Duodenal mucosa (tissue), 2 donors: ENCODE measurements around the gene EPO.
"Not testable (repeated sequence)": the region's sequence is repeated elsewhere in the genome, so short reads cannot be mapped to it uniquely, and the experiment has no call there.

Experiments
- H3K27ac ChIP-seq: one replicate; pipeline ENCODE4 v1.7.0; 2013; ENCODE audit warnings: low read depth, low read length
- H3K27me3 ChIP-seq, 2 donors: one replicate each; pipeline ENCODE4 v1.7.0; 2013; ENCODE audit warnings: low read length in 2 of 2, control low read depth in 1 of 2; ENCODE audit not compliant: insufficient read depth in 2 of 2, control insufficient read depth in 1 of 2
- H3K36me3 ChIP-seq, 2 donors: one replicate each; pipeline ENCODE4 v1.7.0; 2013; ENCODE audit warnings: low read length in 2 of 2, control low read depth in 1 of 2; ENCODE audit not compliant: insufficient read depth in 2 of 2, control insufficient read depth in 1 of 2
- H3K4me1 ChIP-seq, 2 donors: one replicate each; pipeline ENCODE4 v1.7.0; 2013; ENCODE audit warnings: low read length in 2 of 2, control low read depth in 1 of 2; ENCODE audit not compliant: insufficient read depth in 2 of 2, control insufficient read depth in 1 of 2
- H3K4me3 ChIP-seq, 2 donors: one replicate each; pipeline ENCODE4 v1.7.0; 2013; ENCODE audit warnings: low read length in 2 of 2, low read depth in 1 of 2
- H3K9ac ChIP-seq, 2 donors: one replicate each; pipeline ENCODE4 v1.7.0; 2013; ENCODE audit warnings: low read length in 2 of 2, low read depth in 1 of 2
- H3K9me3 ChIP-seq, 2 donors: one replicate each; pipeline ENCODE4 v1.7.0; 2013; ENCODE audit warnings: low read length in 2 of 2, control low read depth in 1 of 2; ENCODE audit not compliant: control insufficient read depth in 1 of 2

EPO gene

DNA sequence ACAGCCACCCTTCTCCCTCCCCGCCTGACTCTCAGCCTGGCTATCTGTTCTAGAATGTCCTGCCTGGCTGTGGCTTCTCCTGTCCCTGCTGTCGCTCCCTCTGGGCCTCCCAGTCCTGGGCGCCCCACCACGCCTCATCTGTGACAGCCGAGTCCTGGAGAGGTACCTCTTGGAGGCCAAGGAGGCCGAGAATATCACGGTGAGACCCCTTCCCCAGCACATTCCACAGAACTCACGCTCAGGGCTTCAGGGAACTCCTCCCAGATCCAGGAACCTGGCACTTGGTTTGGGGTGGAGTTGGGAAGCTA, 1.2 kb downstream of the EPO start:
- no peaks in the 10 kb centered on the region for H3K4me1 ChIP-seq
- H3K27me3 ChIP-seq, result peaks cover 23 to 27% of the 10 kb centered on the region in 2 donors
- no peak overlapping the region for H3K9ac ChIP-seq
- no peaks in the 10 kb centered on the region for H3K36me3 ChIP-seq
- no peaks in the 10 kb centered on the region for H3K9me3 ChIP-seq
- no peak overlapping the region for H3K27ac ChIP-seq
- H3K4me3 ChIP-seq, result no peak overlapping the region

- H3K4me1 ChIP-seq, result no peaks in the 10 kb centered on the region
- H3K36me3 ChIP-seq, result no peaks in the 10 kb centered on the region
- no peaks in the 10 kb centered on the region for H3K9me3 ChIP-seq
- peaks cover 23 to 31% of the 10 kb centered on the region in 2 donors for H3K27me3 ChIP-seq
- no peak overlapping the region for H3K4me3 ChIP-seq
- H3K27ac ChIP-seq, result no peak overlapping the region
- H3K9ac ChIP-seq, result no peak overlapping the region
Measured at GRCh38 chr7:100722480-100723212, 2.4 kb downstream of the EPO start.

- Histone ChIP-seq H3K36me3 (no peaks in the 10 kb centered on the region), H3K9me3 (no peaks in the 10 kb centered on the region), H3K4me3 (no peak overlapping the region), H3K27ac (no peak overlapping the region), H3K27me3 (peaks cover 23 to 31% of the 10 kb centered on the region in 2 donors), H3K4me1 (no peaks in the 10 kb centered on the region), H3K9ac (no peak overlapping the region)
Measured at GRCh38 chr7:100723732-100724275, 3.5 kb downstream of the EPO start.

DNA sequence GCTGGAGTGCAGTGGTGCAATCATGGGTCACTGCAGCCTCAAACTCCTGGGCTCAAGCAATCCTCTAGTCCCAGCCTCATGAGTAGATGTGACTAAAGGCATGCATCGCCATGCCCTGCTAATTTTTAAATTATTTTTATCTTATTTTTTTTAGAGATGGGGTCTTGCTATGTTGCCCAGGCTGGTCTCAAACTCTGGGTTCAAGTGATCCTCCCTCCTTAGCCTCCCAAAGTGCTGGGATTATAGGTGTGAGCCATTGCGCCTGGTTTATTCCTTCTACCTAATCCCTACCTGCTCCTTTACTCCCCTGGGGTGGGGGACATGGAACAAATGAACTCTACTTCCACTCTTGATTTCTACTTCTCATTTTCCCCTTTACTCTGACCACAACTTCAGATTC, 4.1 kb downstream of the EPO start:
- peaks cover 23 to 31% of the 10 kb centered on the region in 2 donors for H3K27me3 ChIP-seq
- not testable (repeated sequence) for H3K27ac ChIP-seq, H3K4me1 ChIP-seq, H3K4me3 ChIP-seq, H3K36me3 ChIP-seq, H3K9ac ChIP-seq, H3K9me3 ChIP-seq

GRCh38 chr7:100726996-100727761, 6.9 kb downstream of the EPO start:
- Histone ChIP-seq H3K9ac (no peak overlapping the region), H3K4me1 (no peaks in the 10 kb centered on the region), H3K27me3 (peaks cover 8 to 10% of the 10 kb centered on the region in 2 donors), H3K36me3 (no peaks in the 10 kb centered on the region), H3K27ac (no peak overlapping the region), H3K4me3 (no peak overlapping the region), H3K9me3 (no peaks in the 10 kb centered on the region)

GRCh38 chr7:100728196-100728595, 7.9 kb downstream of the EPO start:
- H3K27me3 ChIP-seq, result peaks cover 8 to 10% of the 10 kb centered on the region in 2 donors
- no peaks in the 10 kb centered on the region for H3K4me1 ChIP-seq
- no peaks in the 10 kb centered on the region for H3K36me3 ChIP-seq
- no peak overlapping the region for H3K9ac ChIP-seq
- H3K4me3 ChIP-seq, result no peak overlapping the region
- no peak overlapping the region for H3K27ac ChIP-seq
- H3K9me3 ChIP-seq, result no peaks in the 10 kb centered on the region

DNA sequence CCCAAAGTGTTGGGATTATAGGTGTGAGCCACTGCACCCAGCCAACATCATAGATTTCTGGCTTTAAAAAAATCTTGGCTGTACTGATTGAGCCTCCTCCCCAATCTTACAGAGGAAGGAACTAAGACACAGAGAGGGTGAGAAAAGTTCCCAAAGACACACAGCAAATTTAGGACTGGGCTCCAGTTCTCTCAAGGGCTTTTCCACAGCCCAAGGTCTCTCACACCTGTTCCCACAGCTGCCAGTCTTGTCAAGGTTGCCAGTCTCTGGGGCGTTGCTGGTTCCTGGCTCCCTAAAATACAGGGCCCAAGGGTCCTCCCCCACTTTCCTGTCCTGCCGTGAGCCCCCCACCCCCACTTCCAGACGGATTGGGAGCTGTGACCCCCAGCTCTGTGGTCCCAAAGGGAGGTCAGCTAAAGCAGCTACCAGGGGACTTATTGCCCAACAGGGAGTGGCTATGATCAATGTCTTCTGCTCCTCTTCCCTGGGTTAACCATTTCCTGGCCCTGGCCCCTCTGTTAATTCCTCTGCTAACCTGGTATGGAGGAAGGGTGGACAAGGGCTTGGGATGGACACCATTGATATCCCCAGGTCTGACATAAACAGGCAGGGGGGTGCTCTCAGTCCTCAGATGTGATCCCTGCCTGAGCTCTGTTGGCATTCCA, 10.0 kb downstream of the EPO start:
- no peak overlapping the region for H3K27ac ChIP-seq
- no peak overlapping the region for H3K9ac ChIP-seq
- H3K36me3 ChIP-seq, result no peaks in the 10 kb centered on the region
- H3K4me3 ChIP-seq, result no peak overlapping the region
- peaks cover 6 to 8% of the 10 kb centered on the region in 2 donors for H3K27me3 ChIP-seq
- no peaks in the 10 kb centered on the region for H3K9me3 ChIP-seq
- H3K4me1 ChIP-seq, result no peaks in the 10 kb centered on the region

- Histone ChIP-seq H3K9ac (no peak overlapping the region), H3K4me3 (no peak overlapping the region), H3K9me3 (no peaks in the 10 kb centered on the region), H3K27ac (no peak overlapping the region), H3K4me1 (no peaks in the 10 kb centered on the region), H3K27me3 (peaks cover 3 to 6% of the 10 kb centered on the region in 2 donors), H3K36me3 (no peaks in the 10 kb centered on the region)
Measured at GRCh38 chr7:100731937-100732636, 11.8 kb downstream of the EPO start.

GRCh38 chr7:100735730-100736129, 15.5 kb downstream of the EPO start:
- no peaks in the 10 kb centered on the region for H3K27me3 ChIP-seq
- H3K4me3 ChIP-seq, result no peak overlapping the region
- no peaks in the 10 kb centered on the region for H3K36me3 ChIP-seq

More at GRCh38 chr7:100735730-100736129, 15.5 kb downstream of the EPO start:
- Histone ChIP-seq H3K27ac (no peak overlapping the region), H3K9me3 (no peaks in the 10 kb centered on the region), H3K4me1 (no peaks in the 10 kb centered on the region), H3K9ac (no peak overlapping the region)
